ENCODE results near the gene JAKMIP2.

DNA sequence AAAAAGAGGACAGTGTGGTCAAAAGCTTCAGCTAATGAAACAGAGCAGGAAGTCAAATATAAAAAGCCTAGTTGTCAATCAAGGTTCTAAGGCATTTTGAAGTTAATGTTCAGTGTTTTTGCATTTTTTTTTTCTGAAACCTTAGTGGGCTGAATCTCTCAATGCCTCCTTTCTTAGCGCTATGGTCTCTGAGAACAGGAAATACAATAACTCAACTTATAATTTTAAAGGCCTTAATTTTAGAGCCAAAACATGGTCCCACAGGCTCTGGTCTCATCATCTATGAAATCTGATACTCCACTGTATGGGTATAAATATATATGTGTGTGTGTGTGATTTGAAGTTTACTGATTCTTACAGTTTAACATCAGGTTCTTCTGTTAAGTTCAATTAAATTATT is 209.3 kb downstream of the JAKMIP2 start:
- TF ChIP-seq, protein P1, sequence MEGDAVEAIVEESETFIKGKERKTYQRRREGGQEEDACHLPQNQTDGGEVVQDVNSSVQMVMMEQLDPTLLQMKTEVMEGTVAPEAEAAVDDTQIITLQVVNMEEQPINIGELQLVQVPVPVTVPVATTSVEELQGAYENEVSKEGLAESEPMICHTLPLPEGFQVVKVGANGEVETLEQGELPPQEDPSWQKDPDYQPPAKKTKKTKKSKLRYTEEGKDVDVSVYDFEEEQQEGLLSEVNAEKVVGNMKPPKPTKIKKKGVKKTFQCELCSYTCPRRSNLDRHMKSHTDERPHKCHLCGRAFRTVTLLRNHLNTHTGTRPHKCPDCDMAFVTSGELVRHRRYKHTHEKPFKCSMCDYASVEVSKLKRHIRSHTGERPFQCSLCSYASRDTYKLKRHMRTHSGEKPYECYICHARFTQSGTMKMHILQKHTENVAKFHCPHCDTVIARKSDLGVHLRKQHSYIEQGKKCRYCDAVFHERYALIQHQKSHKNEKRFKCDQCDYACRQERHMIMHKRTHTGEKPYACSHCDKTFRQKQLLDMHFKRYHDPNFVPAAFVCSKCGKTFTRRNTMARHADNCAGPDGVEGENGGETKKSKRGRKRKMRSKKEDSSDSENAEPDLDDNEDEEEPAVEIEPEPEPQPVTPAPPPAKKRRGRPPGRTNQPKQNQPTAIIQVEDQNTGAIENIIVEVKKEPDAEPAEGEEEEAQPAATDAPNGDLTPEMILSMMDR (IDR thresholded peaks at IDR 0.05; ENCODE audit: extremely low read depth in 1 of 2, insufficient read depth in 1 of 2, low read depth in 1 of 2, low read length in 2 of 2), result no peak
- TF ChIP-seq POLR2A (IDR thresholded peaks at IDR 0.05; ENCODE audit: low read depth, low read length), result no peak
- TF ChIP-seq EZH2 (IDR thresholded peaks at IDR 0.05; ENCODE audit: borderline replicate concordance, low read depth, low read length, severe bottlenecking), result no peak
- no peak for TF ChIP-seq JUN (IDR thresholded peaks at IDR 0.05; ENCODE audit: borderline replicate concordance, insufficient read depth, insufficient read length, low read depth)
